ENCODE data around the gene SF3B5. TPM values are rescaled to one million over a fixed set of nuclear protein-coding genes. Genes with fewer than 3 reads are reported as not detected.

Gene SF3B5
- total and polyA plus RNA-seq, 8 donors, result 45.2 to 138 (median 72.7) TPM

DNA sequence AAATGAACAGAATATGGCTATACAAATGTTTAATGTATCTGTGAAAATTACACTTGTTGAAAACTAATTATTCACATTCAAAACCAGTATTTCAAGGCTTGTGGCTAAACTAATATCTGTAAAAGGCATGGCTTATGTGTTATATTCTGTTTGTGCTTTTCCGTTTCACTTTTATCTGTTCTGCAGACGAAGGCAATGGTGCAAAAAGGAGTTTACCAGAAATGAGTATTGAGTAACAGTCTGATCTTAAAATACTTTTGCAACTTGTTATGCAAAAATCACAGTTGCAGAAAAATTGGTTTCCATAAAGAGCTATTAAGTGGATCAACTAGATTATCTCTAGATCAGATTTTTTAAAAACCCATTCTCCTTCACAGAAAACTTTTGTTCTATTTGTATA is 45.5 kb upstream of the SF3B5 start:
- intact Hi-C loops (cut with DNase I), result no loop called here
- H3K27me3 ChIP-seq, result no peaks in the 10 kb centered on the region
- no peak overlapping the region for H3K27ac ChIP-seq
- H3K4me3 ChIP-seq, result no peak overlapping the region
- H3K9me3 ChIP-seq, result no peaks in the 10 kb centered on the region
- TF ChIP-seq, protein P1, sequence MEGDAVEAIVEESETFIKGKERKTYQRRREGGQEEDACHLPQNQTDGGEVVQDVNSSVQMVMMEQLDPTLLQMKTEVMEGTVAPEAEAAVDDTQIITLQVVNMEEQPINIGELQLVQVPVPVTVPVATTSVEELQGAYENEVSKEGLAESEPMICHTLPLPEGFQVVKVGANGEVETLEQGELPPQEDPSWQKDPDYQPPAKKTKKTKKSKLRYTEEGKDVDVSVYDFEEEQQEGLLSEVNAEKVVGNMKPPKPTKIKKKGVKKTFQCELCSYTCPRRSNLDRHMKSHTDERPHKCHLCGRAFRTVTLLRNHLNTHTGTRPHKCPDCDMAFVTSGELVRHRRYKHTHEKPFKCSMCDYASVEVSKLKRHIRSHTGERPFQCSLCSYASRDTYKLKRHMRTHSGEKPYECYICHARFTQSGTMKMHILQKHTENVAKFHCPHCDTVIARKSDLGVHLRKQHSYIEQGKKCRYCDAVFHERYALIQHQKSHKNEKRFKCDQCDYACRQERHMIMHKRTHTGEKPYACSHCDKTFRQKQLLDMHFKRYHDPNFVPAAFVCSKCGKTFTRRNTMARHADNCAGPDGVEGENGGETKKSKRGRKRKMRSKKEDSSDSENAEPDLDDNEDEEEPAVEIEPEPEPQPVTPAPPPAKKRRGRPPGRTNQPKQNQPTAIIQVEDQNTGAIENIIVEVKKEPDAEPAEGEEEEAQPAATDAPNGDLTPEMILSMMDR (IDR thresholded peaks at IDR 0.05), result no peak
- no peak for FAIRE-seq
- no peaks in the 10 kb centered on the region for H3K4me1 ChIP-seq
- 82 to 85% methylated on average over 2 of the region's 2 CpGs for WGBS, 2 donors
- no peaks in the 10 kb centered on the region for H3K36me3 ChIP-seq
- no peak for DNase-seq
- ATAC-seq, result no peak

DNA sequence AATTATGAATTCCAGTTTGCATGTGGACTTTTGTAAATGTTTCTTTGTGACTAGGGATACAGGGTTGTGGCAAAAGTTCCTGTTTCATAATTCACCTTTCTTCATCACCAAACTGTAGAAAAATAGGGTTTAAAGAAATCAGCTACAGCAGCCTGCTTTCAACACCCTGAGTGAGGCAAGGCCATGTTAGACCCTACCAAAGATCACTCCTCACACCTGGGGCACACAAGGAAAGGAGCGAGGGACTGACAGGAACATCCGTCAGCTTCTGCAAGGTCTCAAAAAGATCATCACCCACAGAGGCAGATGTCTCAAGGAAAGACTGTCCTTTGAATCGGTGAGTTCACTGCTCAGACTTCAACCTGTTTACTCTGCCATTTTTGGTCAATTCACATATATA is 44.4 kb upstream of the SF3B5 start:
- no peaks in the 10 kb centered on the region for H3K27me3 ChIP-seq
- no peaks in the 10 kb centered on the region for H3K9me3 ChIP-seq
- H3K27ac ChIP-seq, result no peak overlapping the region
- ATAC-seq (no peak), DNase-seq (no peak), FAIRE-seq (no peak)
- no peaks in the 10 kb centered on the region for H3K36me3 ChIP-seq
- WGBS, 2 donors, result 91 to 99% methylated on average over 3 of the region's 3 CpGs
- TF ChIP-seq, protein P1 (IDR thresholded peaks at IDR 0.05), result no peak
- H3K4me1 ChIP-seq, result no peaks in the 10 kb centered on the region
- H3K4me3 ChIP-seq, result no peak overlapping the region
- intact Hi-C loops (cut with DNase I), result no loop called here

DNA sequence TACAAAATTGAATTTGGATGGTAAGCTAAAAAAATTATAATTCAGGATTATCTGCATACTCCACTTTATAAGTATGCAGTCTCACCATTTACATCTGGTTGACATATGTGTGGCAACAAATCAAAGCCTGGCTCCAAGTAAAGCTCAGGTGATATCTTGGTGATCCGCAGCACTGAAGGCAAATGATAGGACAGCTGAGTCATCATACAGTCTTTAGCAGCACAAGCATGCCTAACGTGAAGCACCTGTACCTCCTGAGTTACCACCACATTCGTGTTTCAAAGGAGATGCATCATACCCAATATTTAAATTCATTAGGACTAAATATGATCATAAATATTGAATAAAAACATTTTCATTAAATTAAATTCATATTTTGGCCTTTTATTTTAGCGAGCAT is 43.2 kb upstream of the SF3B5 start:
- ATAC-seq, result no peak
- H3K4me1 ChIP-seq, result no peaks in the 10 kb centered on the region
- H3K27ac ChIP-seq, result no peak overlapping the region
- FAIRE-seq, result no peak
- H3K27me3 ChIP-seq, result no peaks in the 10 kb centered on the region
- DNase-seq, result no peak
- H3K9me3 ChIP-seq, result no peaks in the 10 kb centered on the region
- 73 to 86% methylated on average over 4 of the region's 4 CpGs for WGBS, 2 donors
- H3K4me3 ChIP-seq, result no peak overlapping the region
- TF ChIP-seq, protein P1 (IDR thresholded peaks at IDR 0.05), result no peak
- no peaks in the 10 kb centered on the region for H3K36me3 ChIP-seq
- intact Hi-C loops (cut with DNase I), result no loop called here

DNA sequence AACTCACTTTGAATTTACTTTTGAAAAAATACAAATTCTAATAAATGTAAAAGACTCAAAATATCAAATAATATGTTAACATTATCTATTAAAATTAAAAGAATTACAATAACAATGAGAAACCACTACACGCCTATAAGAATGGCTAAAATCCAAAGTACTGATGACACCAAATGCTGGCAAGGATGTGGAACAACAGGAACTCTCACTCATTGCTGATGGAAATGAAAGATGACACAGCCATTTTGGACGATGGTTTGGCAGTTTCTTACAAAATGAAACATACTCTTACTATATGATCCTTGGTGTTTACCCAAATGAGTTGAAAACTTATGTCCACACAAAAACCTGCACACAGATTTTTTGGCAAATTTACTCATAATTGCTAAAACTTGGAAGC is 39.4 kb upstream of the SF3B5 start:
- TF ChIP-seq, protein P1 (IDR thresholded peaks at IDR 0.05), result no peak
- Histone ChIP-seq H3K27ac (no peak overlapping the region), H3K27me3 (no peaks in the 10 kb centered on the region), H3K9me3 (no peaks in the 10 kb centered on the region), H3K4me3 (no peak overlapping the region), H3K36me3 (no peaks in the 10 kb centered on the region), H3K4me1 (no peaks in the 10 kb centered on the region)
- ATAC-seq (no peak), FAIRE-seq (peak; percentile 83), DNase-seq (no peak)
- 63 to 83% methylated on average over 2 of the region's 2 CpGs for WGBS, 2 donors
- intact Hi-C loops (cut with DNase I), result no loop called here

DNA sequence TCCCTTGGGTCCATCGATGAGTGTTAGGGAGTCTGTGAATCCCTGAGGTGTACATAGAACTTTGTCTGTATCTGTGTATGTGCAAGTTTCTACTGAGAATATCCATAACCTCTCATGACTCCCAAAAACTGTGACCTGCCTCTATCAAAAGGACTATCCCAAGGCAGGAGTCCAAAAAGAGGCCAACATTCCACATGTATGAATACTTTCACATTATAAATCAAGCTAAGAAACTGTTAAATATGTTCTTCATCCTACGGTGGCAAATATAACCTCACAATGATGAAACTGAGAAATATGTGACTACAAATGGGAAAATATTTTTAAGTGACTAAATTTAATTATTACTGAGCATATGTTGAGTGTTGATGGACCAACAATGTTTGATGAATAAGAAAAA is 38.8 kb upstream of the SF3B5 start:
- ATAC-seq (no peak), DNase-seq (no peak), FAIRE-seq (no peak)
- Histone ChIP-seq H3K27me3 (no peaks in the 10 kb centered on the region), H3K9me3 (no peaks in the 10 kb centered on the region), H3K4me3 (no peak overlapping the region), H3K36me3 (no peaks in the 10 kb centered on the region), H3K27ac (no peak overlapping the region), H3K4me1 (no peaks in the 10 kb centered on the region)
- TF ChIP-seq, protein P1 (IDR thresholded peaks at IDR 0.05), result no peak
- intact Hi-C loops (cut with DNase I), result no loop called here
- 92 to 94% methylated on average over 2 of the region's 2 CpGs for WGBS, 2 donors
